Measurements from ENCODE around the gene TTC28. TPM values are rescaled to one million over a fixed set of nuclear protein-coding genes. Genes with fewer than 3 reads are reported as not detected.
A peak's percentile ranks its signal among the peaks of the same experiment; 100 is the strongest.

TTC28 gene
- total RNA-seq, 1 donor from 2014 or later: 23.2 TPM

GRCh38 chr22:27935897-27936296 is 743.7 kb downstream of the TTC28 start:
- Mint-ChIP-seq H3K27ac (ENCODE audit: unreplicated experiment) (no peak overlapping the region), H3K4me3 (ENCODE audit: unreplicated experiment) (no peak overlapping the region)

GRCh38 chr22:27934069-27934468 is 745.6 kb downstream of the TTC28 start:
- peaks cover 5% of the 10 kb centered on the region for H3K4me1 Mint-ChIP-seq (ENCODE audit: low read depth, unreplicated experiment)
- Histone ChIP-seq H2AFZ (ENCODE audit: low read depth, low read length) (no peak overlapping the region), H3K9ac (ENCODE audit: low read length) (no peak overlapping the region), H3K27me3 (ENCODE audit: insufficient read depth, low read length) (no peaks in the 10 kb centered on the region), H3K36me3 (ENCODE audit: insufficient read depth, low read length) (no peaks in the 10 kb centered on the region), H3K79me2 (ENCODE audit: insufficient read depth, low read length) (no peaks in the 10 kb centered on the region), H3K9me3 (ENCODE audit: insufficient read depth, low read depth, low read length) (no peaks in the 10 kb centered on the region), H3K4me2 (ENCODE audit: low read length) (no peak overlapping the region), H3K27ac (ENCODE audit: low read depth, low read length) (no peak overlapping the region), H4K20me1 (ENCODE audit: insufficient read depth, low read length) (no peaks in the 10 kb centered on the region), H3K4me3 (ENCODE audit: insufficient read depth, low read depth, low read length) (no peak overlapping the region), H3K4me1 (ENCODE audit: insufficient read depth, low read length) (no peaks in the 10 kb centered on the region)
- DNase-seq (ENCODE audit: low read depth) (no peak), FAIRE-seq (no peak)
- no peak for TF ChIP-seq EZH2 (IDR thresholded peaks at IDR 0.05; ENCODE audit: insufficient read depth, low read length)
- TF ChIP-seq CTCF (IDR thresholded peaks at IDR 0.05; ENCODE audit: insufficient read depth, low read depth, low read length): no peak
- H3K4me3 Mint-ChIP-seq (ENCODE audit: unreplicated experiment): no peak overlapping the region
- no peaks in the 10 kb centered on the region for H3K9me3 Mint-ChIP-seq (ENCODE audit: unreplicated experiment)
- H3K27ac Mint-ChIP-seq (ENCODE audit: unreplicated experiment): no peak overlapping the region
- no peaks in the 10 kb centered on the region for H3K36me3 Mint-ChIP-seq (ENCODE audit: low read depth, unreplicated experiment)
- H3K27me3 Mint-ChIP-seq (ENCODE audit: low read depth, unreplicated experiment): no peaks in the 10 kb centered on the region

More at GRCh38 chr22:27935897-27936296, 743.7 kb downstream of the TTC28 start:
- Histone ChIP-seq H3K4me1 (ENCODE audit: insufficient read depth, low read length) (no peaks in the 10 kb centered on the region), H3K4me2 (ENCODE audit: low read length) (no peak overlapping the region), H3K4me3 (ENCODE audit: insufficient read depth, low read depth, low read length) (no peak overlapping the region), H3K27me3 (ENCODE audit: insufficient read depth, low read length) (no peaks in the 10 kb centered on the region), H3K36me3 (ENCODE audit: insufficient read depth, low read length) (no peaks in the 10 kb centered on the region), H3K27ac (ENCODE audit: low read depth, low read length) (no peak overlapping the region), H2AFZ (ENCODE audit: low read depth, low read length) (no peak overlapping the region), H3K9ac (ENCODE audit: low read length) (no peak overlapping the region), H3K9me3 (ENCODE audit: insufficient read depth, low read depth, low read length) (no peaks in the 10 kb centered on the region), H4K20me1 (ENCODE audit: insufficient read depth, low read length) (no peaks in the 10 kb centered on the region), H3K79me2 (ENCODE audit: insufficient read depth, low read length) (no peaks in the 10 kb centered on the region)
- FAIRE-seq (peak; percentile 23), DNase-seq (ENCODE audit: low read depth) (no peak)
- no peaks in the 10 kb centered on the region for H3K9me3 Mint-ChIP-seq (ENCODE audit: unreplicated experiment)
- no peaks in the 10 kb centered on the region for H3K4me1 Mint-ChIP-seq (ENCODE audit: low read depth, unreplicated experiment)
- H3K27me3 Mint-ChIP-seq (ENCODE audit: low read depth, unreplicated experiment): no peaks in the 10 kb centered on the region
- TF ChIP-seq EZH2 (IDR thresholded peaks at IDR 0.05; ENCODE audit: insufficient read depth, low read length): no peak
- TF ChIP-seq CTCF (IDR thresholded peaks at IDR 0.05; ENCODE audit: insufficient read depth, low read depth, low read length): no peak
- H3K36me3 Mint-ChIP-seq (ENCODE audit: low read depth, unreplicated experiment): peaks cover 2% of the 10 kb centered on the region

GRCh38 chr22:27933186-27933983 is 746.3 kb downstream of the TTC28 start:
- no peak for DNase-seq (ENCODE audit: low read depth)
- Mint-ChIP-seq H3K9me3 (ENCODE audit: unreplicated experiment) (no peaks in the 10 kb centered on the region), H3K27me3 (ENCODE audit: low read depth, unreplicated experiment) (no peaks in the 10 kb centered on the region), H3K4me1 (ENCODE audit: low read depth, unreplicated experiment) (peaks cover 5% of the 10 kb centered on the region), H3K4me3 (ENCODE audit: unreplicated experiment) (no peak overlapping the region), H3K27ac (ENCODE audit: unreplicated experiment) (no peak overlapping the region), H3K36me3 (ENCODE audit: low read depth, unreplicated experiment) (no peaks in the 10 kb centered on the region)
- no peak overlapping the region for H3K4me3 ChIP-seq (ENCODE audit: insufficient read depth, low read depth, low read length)
- H3K27me3 ChIP-seq (ENCODE audit: insufficient read depth, low read length): no peaks in the 10 kb centered on the region
- FAIRE-seq: peak; percentile 65
- H3K27ac ChIP-seq (ENCODE audit: low read depth, low read length): no peak overlapping the region
- no peak overlapping the region for H2AFZ ChIP-seq (ENCODE audit: low read depth, low read length)
- H3K4me1 ChIP-seq (ENCODE audit: insufficient read depth, low read length): no peaks in the 10 kb centered on the region
- H3K36me3 ChIP-seq (ENCODE audit: insufficient read depth, low read length): no peaks in the 10 kb centered on the region
- H3K9ac ChIP-seq (ENCODE audit: low read length): no peak overlapping the region
- H3K79me2 ChIP-seq (ENCODE audit: insufficient read depth, low read length): no peaks in the 10 kb centered on the region
- H4K20me1 ChIP-seq (ENCODE audit: insufficient read depth, low read length): no peaks in the 10 kb centered on the region
- TF ChIP-seq EZH2 (IDR thresholded peaks at IDR 0.05; ENCODE audit: insufficient read depth, low read length) (no peak), CTCF (IDR thresholded peaks at IDR 0.05; ENCODE audit: insufficient read depth, low read depth, low read length) (no peak)
- no peak overlapping the region for H3K4me2 ChIP-seq (ENCODE audit: low read length)
- no peaks in the 10 kb centered on the region for H3K9me3 ChIP-seq (ENCODE audit: insufficient read depth, low read depth, low read length)
